NCI-H82 (cell line): ENCODE results near the gene FTO.

Experiments
- DNase-seq: peaks from one replicate; lab custom pipeline; 2025; lab: John Stamatoyannopoulos, UW

FTO gene

GRCh38 chr16:53711390-53711789, 7.4 kb downstream of the FTO start:
- no peak for DNase-seq

GRCh38 chr16:53712065-53712464, 8.1 kb downstream of the FTO start:
- DNase-seq = no peak

- peak; percentile 22 for DNase-seq
These were observed 9.6 kb downstream of the FTO start for GRCh38 chr16:53713403-53714204.

GRCh38 chr16:53714205-53715022, 10.5 kb downstream of the FTO start:
- peak; percentile 75 for DNase-seq

GRCh38 chr16:53715023-53715384, 11.0 kb downstream of the FTO start:
- no peak for DNase-seq

- DNase-seq = no peak
These were observed 13.6 kb downstream of the FTO start for GRCh38 chr16:53717577-53717976.

- no peak for DNase-seq
These were observed 17.1 kb downstream of the FTO start for GRCh38 chr16:53721017-53721416.

GRCh38 chr16:53726625-53727024, 22.7 kb downstream of the FTO start:
- peak; percentile 43 for DNase-seq

GRCh38 chr16:53730693-53731092, 26.7 kb downstream of the FTO start:
- no peak for DNase-seq

- DNase-seq = no peak
These were observed 28.5 kb downstream of the FTO start for GRCh38 chr16:53732296-53732929.

GRCh38 chr16:53734908-53735307, 31.0 kb downstream of the FTO start:
- DNase-seq = no peak

- no peak for DNase-seq
These were observed 32.3 kb downstream of the FTO start for GRCh38 chr16:53736297-53736696.

GRCh38 chr16:53737552-53737951, 33.6 kb downstream of the FTO start:
- DNase-seq = no peak

GRCh38 chr16:53740476-53740875, 36.5 kb downstream of the FTO start:
- DNase-seq = no peak

GRCh38 chr16:53740933-53741531, 37.1 kb downstream of the FTO start:
- DNase-seq = no peak

- no peak for DNase-seq
These were observed 37.6 kb downstream of the FTO start for GRCh38 chr16:53741546-53741945.

- peak; percentile 48 for DNase-seq
These were observed 39.2 kb downstream of the FTO start for GRCh38 chr16:53743149-53743566.

- DNase-seq = peak; percentile 67
These were observed 40.5 kb downstream of the FTO start for GRCh38 chr16:53744449-53744848.

- no peak for DNase-seq
These were observed 41.1 kb downstream of the FTO start for GRCh38 chr16:53745086-53745485.

GRCh38 chr16:53745753-53746266, 41.9 kb downstream of the FTO start:
- DNase-seq = peak; percentile 72

GRCh38 chr16:53752560-53752959, 48.6 kb downstream of the FTO start:
- DNase-seq = no peak

- no peak for DNase-seq
These were observed 49.5 kb downstream of the FTO start for GRCh38 chr16:53753431-53753830.
